HepG2 (cell line): ENCODE results near the gene SERPINE3. TPM values are rescaled to one million over a fixed set of nuclear protein-coding genes. Genes with fewer than 3 reads are reported as not detected.

Experiments
- ATAC-seq: fragments of 200-7000 bp; cut with Tn5 transposase; 3 replicates; pipeline ENCODE4 v1.9.1; 2020; ENCODE audit warnings: mild to moderate bottlenecking, moderate library complexity
- BruUV-seq: library from RNA; stranded (reverse); fragments of 400-500 nt; replicated peaks from 2 replicates; lab custom pipeline; 2021; lab: Mats Ljungman, UMichigan
- CTCF ChIA-PET: fragments of 300-600 bp; formaldehyde crosslinking; extraction: SDS; loops from one replicate; lab custom pipeline; 2021; ENCODE audit warnings: low total read pairs, inconsistent platforms, low intra/inter-chr PET ratio; lab: Yijun Ruan, JAX
- POLR2A ChIA-PET: fragments of 350-600 bp; sonication (Branson Sonifier 250); formaldehyde crosslinking; loops from one replicate; lab custom pipeline; 2020; ENCODE audit warnings: antibody characterized with exemption, inconsistent platforms; lab: Yijun Ruan, JAX
- DNase-seq: peaks from one replicate; pipeline ENCODE4 v3.0.0-alpha.2; 2015; ENCODE audit warnings: low spot score
- FAIRE-seq: peaks from 3 replicates; lab custom pipeline; 2011; peaks lifted over from hg19 to GRCh38; lab: Jason Lieb, UNC
- H2AFZ ChIP-seq: one replicate; pipeline ENCODE4 v1.6.1; 2011; ENCODE audit warnings: low read length, inconsistent platforms
- H3K27ac ChIP-seq: fragments of 300-600 bp; 3 replicates; pipeline ENCODE4 v1.8.0; 2011; ENCODE audit warnings: mixed run types, mild to moderate bottlenecking, mixed read lengths, low read length, inconsistent platforms; ENCODE audit not compliant: insufficient read depth; ENCODE audit errors: extremely low read length
- H3K27me3 ChIP-seq, 2 experiments: fragments of 200-600 bp in 1 of 2; 2 replicates in 1 of 2; 3 replicates in 1 of 2; pipeline versions ENCODE4 v1.6.0 to v1.8.0; 2011; ENCODE audit warnings: low read length in 2 of 2, mild to moderate bottlenecking in 2 of 2, moderate library complexity in 2 of 2, inconsistent platforms in 1 of 2; ENCODE audit not compliant: insufficient read depth in 2 of 2, control insufficient read depth in 1 of 2
- H3K36me3 ChIP-seq, 2 experiments: fragments of 200-600 bp in 1 of 2; replicated peaks in 1 of 2; 2 replicates in 1 of 2; 3 replicates in 1 of 2; pipeline versions ENCODE4 v1.5.1 to v1.8.0; 2011; ENCODE audit warnings: low read length in 2 of 2, inconsistent platforms in 1 of 2; ENCODE audit not compliant: insufficient read depth in 2 of 2, control insufficient read depth in 1 of 2
- H3K4me1 ChIP-seq: 2 replicates; pipeline ENCODE4 v1.5.1; 2012; ENCODE audit warnings: low read length, inconsistent platforms; ENCODE audit not compliant: insufficient read depth
- H3K4me2 ChIP-seq: 2 replicates; pipeline ENCODE4 v1.6.0; 2011; ENCODE audit warnings: low read depth, low read length, inconsistent platforms
- H3K4me3 ChIP-seq, 3 experiments: fragments of 200-600 bp in 1 of 3; sonication (generic), shearing (Covaris generic) in 1 of 3; replicated peaks in 1 of 3; 2 replicates each; pipeline ENCODE4 v1.5.1; 2011 to 2016; ENCODE audit warnings: low read length in 3 of 3, inconsistent platforms in 2 of 3, low read depth in 2 of 3, mild to moderate bottlenecking in 2 of 3, control low read depth in 1 of 3, mixed read lengths in 1 of 3; ENCODE audit not compliant: insufficient read depth in 1 of 3
- H3K79me2 ChIP-seq: one replicate; pipeline ENCODE4 v1.6.1; 2011; ENCODE audit warnings: low read length, inconsistent platforms; ENCODE audit not compliant: insufficient read depth
- H3K9ac ChIP-seq: 2 replicates; pipeline ENCODE4 v1.6.0; 2011; ENCODE audit warnings: mild to moderate bottlenecking, low read depth, low read length, inconsistent platforms; ENCODE audit not compliant: insufficient read depth
- H3K9me3 ChIP-seq: 2 replicates; pipeline ENCODE4 v1.5.1; 2012; ENCODE audit warnings: mild to moderate bottlenecking, low read length
- H4K20me1 ChIP-seq: 2 replicates; pipeline ENCODE4 v1.6.0; 2011; ENCODE audit warnings: inconsistent platforms, mild to moderate bottlenecking, low read length, moderate library complexity; ENCODE audit not compliant: insufficient read depth
- EZH2 ChIP-seq: conservative IDR thresholded peaks from 2 replicates; pipeline ENCODE4 v1.6.1; 2012; ENCODE audit warnings: mild to moderate bottlenecking, low read depth, low read length, moderate library complexity
- ISX ChIP-seq: sonication (generic); formaldehyde crosslinking; conservative IDR thresholded peaks from 2 replicates; pipeline ENCODE4 v1.5.0; 2020; ENCODE audit warnings: missing genetic modification reagents
- THAP11 ChIP-seq: IDR thresholded peaks from 2 replicates; pipeline ENCODE4 v1.6.1; 2016; ENCODE audit warnings: missing biosample characterization, missing genetic modification reagents
- ZNF550 ChIP-seq: sonication (generic); formaldehyde crosslinking; IDR thresholded peaks from 2 replicates; pipeline ENCODE4 v1.4.0; 2020; ENCODE audit warnings: mild to moderate bottlenecking, missing genetic modification reagents, borderline replicate concordance
- ZNF883 ChIP-seq: sonication (generic); formaldehyde crosslinking; IDR thresholded peaks from 2 replicates; pipeline ENCODE4 v1.5.1; 2020; ENCODE audit warnings: mild to moderate bottlenecking, missing genetic modification reagents; ENCODE audit errors: not compliant biosample characterization
- WGBS: methylation state at CpG from one replicate; pipeline ENCODE4 v1.1.6; 2017; ENCODE audit warnings: low lambda C conversion rate; 5-methylcytosine and 5-hydroxymethylcytosine counted together
- in situ Hi-C: cut with HindIII; loops from 2 replicates; pipeline ENCODE4 v1.10.0; 2017; ENCODE audit warnings: low pct_unique_long_range_greater_than_20kb; ENCODE audit not compliant: extremely low pct_ligation_motif_present
- intact Hi-C: fragments of 100-400 bp; cut with micrococcal nuclease; formaldehyde crosslinking; loops from one replicate; pipeline ENCODE4 v1.10.0; 2022; ENCODE audit not compliant: unreplicated experiment
- polyA plus RNA-seq, 8 experiments: library from polyadenylated mRNA; depleted of rRNA in 3 of 8; stranded (reverse) in 7 of 8; unstranded in 1 of 8; fragments of >200 nt; fragmentation: Illumina TruSeq in 4 of 8; extraction: Trizol in 4 of 8; gene quantifications; 2 replicates each; pipeline versions ENCODE4 v1.2.1 to v1.2.3, GENCODE V29; 2011 to 2016; ENCODE audit warnings: low read depth in 4 of 8, missing spikeins in 1 of 8, mixed read lengths in 1 of 8; ENCODE audit not compliant: insufficient read depth in 1 of 8
- total RNA-seq, 5 experiments: library from RNA; depleted of rRNA; stranded (reverse); fragments of >200 nt; fragmentation: Illumina TruSeq; extraction: Trizol; gene quantifications; 2 replicates each; pipeline ENCODE4 v1.2.3, GENCODE V29; 2016; ENCODE audit warnings: low read depth in 1 of 5
- TF ChIP-seq, protein P1 (sequence below): sonication (generic); formaldehyde crosslinking; IDR thresholded peaks from 2 replicates; pipeline ENCODE4 v1.5.0; 2020; ENCODE audit warnings: mild to moderate bottlenecking, missing genetic modification reagents
- TF ChIP-seq, protein P2 (sequence below): sonication (generic); formaldehyde crosslinking; IDR thresholded peaks from 2 replicates; pipeline ENCODE4 v1.4.0; 2020; ENCODE audit warnings: mild to moderate bottlenecking, missing genetic modification reagents
- TF ChIP-seq, protein P3 (sequence below): sonication (generic); formaldehyde crosslinking; IDR thresholded peaks from 2 replicates; pipeline ENCODE4 v1.5.1; 2020; ENCODE audit warnings: mild to moderate bottlenecking, missing genetic modification reagents, moderate library complexity
- TF ChIP-seq, protein P4 (sequence below): sonication (generic); formaldehyde crosslinking; conservative IDR thresholded peaks from 2 replicates; pipeline ENCODE4 v1.8.0; 2022; ENCODE audit warnings: missing genetic modification reagents

SERPINE3 gene
- total and polyA plus RNA-seq, 2 of the 13 experiments (the other 11 are each of a cell fraction or from before 2014, with no cell fraction given) = not detected

DNA sequence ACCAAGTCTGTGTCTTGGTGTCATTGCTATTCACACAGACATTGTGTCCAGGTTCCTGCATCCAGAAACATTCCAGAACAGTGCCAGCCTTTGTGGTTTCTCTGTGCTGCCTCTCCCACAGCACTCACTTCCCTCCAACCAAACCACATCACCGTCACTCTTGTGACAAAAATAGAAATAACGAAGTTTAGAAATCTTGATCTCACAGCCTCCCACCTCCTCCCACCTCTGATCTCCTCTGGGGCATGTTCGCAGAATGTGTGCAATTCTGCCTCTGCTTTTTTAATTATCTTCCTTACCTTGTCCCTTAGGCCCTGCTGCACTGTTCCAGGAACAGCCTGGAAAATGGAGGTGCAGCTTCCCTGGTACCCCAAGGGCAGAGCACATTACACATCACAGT lies 8.7 kb upstream of the SERPINE3 start:
- Histone ChIP-seq H2AFZ (no peak overlapping the region), H3K27me3 (no peaks in the 10 kb centered on the region), H4K20me1 (no peaks in the 10 kb centered on the region), H3K9me3 (no peaks in the 10 kb centered on the region), H3K4me3 (no peak overlapping the region), H3K4me2 (no peak overlapping the region), H3K9ac (no peak overlapping the region), H3K79me2 (no peaks in the 10 kb centered on the region), H3K4me1 (no peaks in the 10 kb centered on the region), H3K27ac (no peak overlapping the region), H3K36me3 (no peaks in the 10 kb centered on the region)
- no peak for DNase-seq
- ChIA-PET CTCF (no interaction called here), POLR2A (no interaction called here)
- intact Hi-C loops = no loop called here
- WGBS = 26% methylated on average over 3 of the region's 3 CpGs
- in situ Hi-C loops = no loop called here
- FAIRE-seq = no peak
- TF ChIP-seq, protein P1, sequence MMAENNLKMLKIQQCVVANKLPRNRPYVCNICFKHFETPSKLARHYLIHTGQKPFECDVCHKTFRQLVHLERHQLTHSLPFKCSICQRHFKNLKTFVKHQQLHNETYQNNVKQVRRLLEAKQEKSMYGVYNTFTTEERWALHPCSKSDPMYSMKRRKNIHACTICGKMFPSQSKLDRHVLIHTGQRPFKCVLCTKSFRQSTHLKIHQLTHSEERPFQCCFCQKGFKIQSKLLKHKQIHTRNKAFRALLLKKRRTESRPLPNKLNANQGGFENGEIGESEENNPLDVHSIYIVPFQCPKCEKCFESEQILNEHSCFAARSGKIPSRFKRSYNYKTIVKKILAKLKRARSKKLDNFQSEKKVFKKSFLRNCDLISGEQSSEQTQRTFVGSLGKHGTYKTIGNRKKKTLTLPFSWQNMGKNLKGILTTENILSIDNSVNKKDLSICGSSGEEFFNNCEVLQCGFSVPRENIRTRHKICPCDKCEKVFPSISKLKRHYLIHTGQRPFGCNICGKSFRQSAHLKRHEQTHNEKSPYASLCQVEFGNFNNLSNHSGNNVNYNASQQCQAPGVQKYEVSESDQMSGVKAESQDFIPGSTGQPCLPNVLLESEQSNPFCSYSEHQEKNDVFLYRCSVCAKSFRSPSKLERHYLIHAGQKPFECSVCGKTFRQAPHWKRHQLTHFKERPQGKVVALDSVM (CRISPR knock-in tag) = no peak
- TF ChIP-seq THAP11 (CRISPR knock-in tag) = no peak
- TF ChIP-seq, protein P2, sequence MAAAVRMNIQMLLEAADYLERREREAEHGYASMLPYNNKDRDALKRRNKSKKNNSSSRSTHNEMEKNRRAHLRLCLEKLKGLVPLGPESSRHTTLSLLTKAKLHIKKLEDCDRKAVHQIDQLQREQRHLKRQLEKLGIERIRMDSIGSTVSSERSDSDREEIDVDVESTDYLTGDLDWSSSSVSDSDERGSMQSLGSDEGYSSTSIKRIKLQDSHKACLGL (CRISPR knock-in tag) = no peak
- no peak for TF ChIP-seq EZH2
- no peak for TF ChIP-seq ZNF550 (CRISPR knock-in tag)
- no peak for ATAC-seq
- no TSS peak for BruUV-seq

DNA sequence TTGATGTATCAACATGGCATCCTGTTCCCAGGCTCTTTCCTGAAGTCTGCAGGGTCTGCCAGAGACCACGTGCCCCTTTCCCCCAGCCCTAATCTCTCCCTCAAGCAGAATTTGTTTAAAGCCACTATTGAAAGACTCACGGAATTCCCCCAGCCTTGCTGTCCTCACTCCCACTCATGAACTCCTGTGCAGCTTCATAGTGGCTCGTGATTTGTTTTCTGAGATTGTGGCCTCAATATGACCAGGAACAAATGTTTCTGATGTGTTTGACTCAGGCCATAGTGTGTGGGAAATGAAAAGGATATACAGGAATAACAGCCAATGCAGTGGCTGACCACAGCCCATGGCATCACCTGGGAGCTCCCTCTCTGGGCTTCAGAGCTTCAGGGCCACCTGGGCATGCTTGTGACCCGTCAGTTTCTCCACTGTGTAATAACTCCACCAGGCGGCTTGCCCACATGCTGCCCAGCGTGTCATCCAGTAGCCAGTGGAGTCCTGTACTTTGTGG lies 8.1 kb upstream of the SERPINE3 start:
- ATAC-seq (no peak), DNase-seq (no peak), FAIRE-seq (no peak)
- in situ Hi-C loops = no loop called here
- ChIA-PET POLR2A (no interaction called here), CTCF (no interaction called here)
- no peak for TF ChIP-seq ISX (CRISPR knock-in tag)
- TF ChIP-seq ZNF883 = no peak
- TF ChIP-seq, protein P3, sequence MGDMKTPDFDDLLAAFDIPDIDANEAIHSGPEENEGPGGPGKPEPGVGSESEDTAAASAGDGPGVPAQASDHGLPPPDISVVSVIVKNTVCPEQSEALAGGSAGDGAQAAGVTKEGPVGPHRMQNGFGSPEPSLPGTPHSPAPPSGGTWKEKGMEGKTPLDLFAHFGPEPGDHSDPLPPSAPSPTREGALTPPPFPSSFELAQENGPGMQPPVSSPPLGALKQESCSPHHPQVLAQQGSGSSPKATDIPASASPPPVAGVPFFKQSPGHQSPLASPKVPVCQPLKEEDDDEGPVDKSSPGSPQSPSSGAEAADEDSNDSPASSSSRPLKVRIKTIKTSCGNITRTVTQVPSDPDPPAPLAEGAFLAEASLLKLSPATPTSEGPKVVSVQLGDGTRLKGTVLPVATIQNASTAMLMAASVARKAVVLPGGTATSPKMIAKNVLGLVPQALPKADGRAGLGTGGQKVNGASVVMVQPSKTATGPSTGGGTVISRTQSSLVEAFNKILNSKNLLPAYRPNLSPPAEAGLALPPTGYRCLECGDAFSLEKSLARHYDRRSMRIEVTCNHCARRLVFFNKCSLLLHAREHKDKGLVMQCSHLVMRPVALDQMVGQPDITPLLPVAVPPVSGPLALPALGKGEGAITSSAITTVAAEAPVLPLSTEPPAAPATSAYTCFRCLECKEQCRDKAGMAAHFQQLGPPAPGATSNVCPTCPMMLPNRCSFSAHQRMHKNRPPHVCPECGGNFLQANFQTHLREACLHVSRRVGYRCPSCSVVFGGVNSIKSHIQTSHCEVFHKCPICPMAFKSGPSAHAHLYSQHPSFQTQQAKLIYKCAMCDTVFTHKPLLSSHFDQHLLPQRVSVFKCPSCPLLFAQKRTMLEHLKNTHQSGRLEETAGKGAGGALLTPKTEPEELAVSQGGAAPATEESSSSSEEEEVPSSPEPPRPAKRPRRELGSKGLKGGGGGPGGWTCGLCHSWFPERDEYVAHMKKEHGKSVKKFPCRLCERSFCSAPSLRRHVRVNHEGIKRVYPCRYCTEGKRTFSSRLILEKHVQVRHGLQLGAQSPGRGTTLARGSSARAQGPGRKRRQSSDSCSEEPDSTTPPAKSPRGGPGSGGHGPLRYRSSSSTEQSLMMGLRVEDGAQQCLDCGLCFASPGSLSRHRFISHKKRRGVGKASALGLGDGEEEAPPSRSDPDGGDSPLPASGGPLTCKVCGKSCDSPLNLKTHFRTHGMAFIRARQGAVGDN (CRISPR knock-in tag) = no peak
- TF ChIP-seq, protein P4, sequence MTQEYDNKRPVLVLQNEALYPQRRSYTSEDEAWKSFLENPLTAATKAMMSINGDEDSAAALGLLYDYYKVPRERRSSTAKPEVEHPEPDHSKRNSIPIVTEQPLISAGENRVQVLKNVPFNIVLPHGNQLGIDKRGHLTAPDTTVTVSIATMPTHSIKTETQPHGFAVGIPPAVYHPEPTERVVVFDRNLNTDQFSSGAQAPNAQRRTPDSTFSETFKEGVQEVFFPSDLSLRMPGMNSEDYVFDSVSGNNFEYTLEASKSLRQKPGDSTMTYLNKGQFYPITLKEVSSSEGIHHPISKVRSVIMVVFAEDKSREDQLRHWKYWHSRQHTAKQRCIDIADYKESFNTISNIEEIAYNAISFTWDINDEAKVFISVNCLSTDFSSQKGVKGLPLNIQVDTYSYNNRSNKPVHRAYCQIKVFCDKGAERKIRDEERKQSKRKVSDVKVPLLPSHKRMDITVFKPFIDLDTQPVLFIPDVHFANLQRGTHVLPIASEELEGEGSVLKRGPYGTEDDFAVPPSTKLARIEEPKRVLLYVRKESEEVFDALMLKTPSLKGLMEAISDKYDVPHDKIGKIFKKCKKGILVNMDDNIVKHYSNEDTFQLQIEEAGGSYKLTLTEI (CRISPR knock-in tag) = no peak
- no peak overlapping the region for H2AFZ ChIP-seq
- BruUV-seq = no TSS peak
- H3K27me3 ChIP-seq = no peaks in the 10 kb centered on the region
- H3K36me3 ChIP-seq = no peaks in the 10 kb centered on the region
- no peak overlapping the region for H3K9ac ChIP-seq
- H3K4me1 ChIP-seq = no peaks in the 10 kb centered on the region
- H3K4me3 ChIP-seq = no peak overlapping the region
- no peak overlapping the region for H3K27ac ChIP-seq
- no peaks in the 10 kb centered on the region for H3K9me3 ChIP-seq
- H4K20me1 ChIP-seq = no peaks in the 10 kb centered on the region
- intact Hi-C loops = no loop called here
- H3K79me2 ChIP-seq = no peaks in the 10 kb centered on the region
- no peak overlapping the region for H3K4me2 ChIP-seq
- 9% methylated on average over 4 of the region's 6 CpGs for WGBS
